ENCODE measurements around the gene NEURL1.

The NEURL1 gene

DNA sequence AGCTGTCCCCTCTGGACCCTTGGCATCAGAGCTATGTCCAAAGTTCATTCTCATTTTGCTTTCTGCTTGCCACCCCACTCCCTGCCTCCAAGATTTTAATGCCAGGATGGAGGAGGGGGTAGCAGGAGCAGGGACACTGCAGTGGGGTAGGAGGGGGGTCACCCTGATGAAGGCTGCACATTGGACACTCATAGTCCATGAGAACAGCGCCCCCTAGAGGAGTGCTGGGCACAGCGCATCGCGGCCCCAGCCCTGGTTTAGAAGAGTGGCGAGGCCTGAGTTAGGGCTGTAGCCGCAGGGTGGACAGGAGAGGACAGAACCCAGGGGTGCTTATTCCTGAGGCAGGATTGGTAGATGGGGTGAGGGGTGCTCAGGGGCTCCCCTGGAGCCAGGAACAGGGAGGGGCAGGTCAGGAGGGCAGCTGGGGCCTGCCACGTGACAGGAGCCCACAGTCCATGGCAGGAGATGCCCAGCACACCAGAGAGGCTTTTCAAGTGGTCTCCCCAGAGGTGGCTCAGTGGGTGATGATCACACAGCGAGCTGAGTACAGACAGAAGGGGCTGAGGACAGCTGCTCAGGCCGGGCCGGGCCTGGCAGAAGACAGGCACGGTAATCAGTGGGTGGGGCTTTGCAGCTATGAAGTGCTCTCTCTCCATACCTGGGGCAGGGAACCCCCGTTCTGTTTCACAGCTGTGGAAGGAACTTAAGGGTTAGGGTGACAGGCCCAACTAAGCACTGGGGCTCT is 71.4 kb downstream of the NEURL1 start:
- Histone ChIP-seq H3K27ac (no peak overlapping the region), H3K4me3 (no peak overlapping the region)
- TF ChIP-seq, protein P1, sequence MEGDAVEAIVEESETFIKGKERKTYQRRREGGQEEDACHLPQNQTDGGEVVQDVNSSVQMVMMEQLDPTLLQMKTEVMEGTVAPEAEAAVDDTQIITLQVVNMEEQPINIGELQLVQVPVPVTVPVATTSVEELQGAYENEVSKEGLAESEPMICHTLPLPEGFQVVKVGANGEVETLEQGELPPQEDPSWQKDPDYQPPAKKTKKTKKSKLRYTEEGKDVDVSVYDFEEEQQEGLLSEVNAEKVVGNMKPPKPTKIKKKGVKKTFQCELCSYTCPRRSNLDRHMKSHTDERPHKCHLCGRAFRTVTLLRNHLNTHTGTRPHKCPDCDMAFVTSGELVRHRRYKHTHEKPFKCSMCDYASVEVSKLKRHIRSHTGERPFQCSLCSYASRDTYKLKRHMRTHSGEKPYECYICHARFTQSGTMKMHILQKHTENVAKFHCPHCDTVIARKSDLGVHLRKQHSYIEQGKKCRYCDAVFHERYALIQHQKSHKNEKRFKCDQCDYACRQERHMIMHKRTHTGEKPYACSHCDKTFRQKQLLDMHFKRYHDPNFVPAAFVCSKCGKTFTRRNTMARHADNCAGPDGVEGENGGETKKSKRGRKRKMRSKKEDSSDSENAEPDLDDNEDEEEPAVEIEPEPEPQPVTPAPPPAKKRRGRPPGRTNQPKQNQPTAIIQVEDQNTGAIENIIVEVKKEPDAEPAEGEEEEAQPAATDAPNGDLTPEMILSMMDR (IDR thresholded peaks at IDR 0.05) = no peak
- no peak for DNase-seq (ENCODE audit: low spot score)

DNA sequence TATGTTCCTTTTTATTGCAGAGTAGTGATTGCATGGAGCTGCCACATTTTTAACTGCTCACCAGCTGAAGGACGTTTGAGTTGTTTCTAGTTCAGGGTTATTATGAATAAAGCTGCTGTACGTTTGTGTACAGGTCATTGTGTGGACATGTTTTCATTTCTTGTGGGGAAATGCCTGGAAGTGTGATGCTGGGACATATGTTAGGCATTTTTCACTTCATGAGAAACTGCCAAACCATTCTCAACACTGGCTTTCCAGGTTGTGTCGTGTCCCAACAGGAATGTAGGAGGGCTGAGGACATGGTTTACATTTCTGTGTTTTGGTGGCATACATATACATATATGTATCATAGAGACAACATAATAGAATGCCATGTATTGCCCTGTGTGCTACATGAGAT is 73.0 kb downstream of the NEURL1 start:
- no peak for DNase-seq (ENCODE audit: low spot score)
- Histone ChIP-seq H3K4me3 (no peak overlapping the region), H3K27ac (no peak overlapping the region)
- TF ChIP-seq, protein P1 (IDR thresholded peaks at IDR 0.05) = no peak

DNA sequence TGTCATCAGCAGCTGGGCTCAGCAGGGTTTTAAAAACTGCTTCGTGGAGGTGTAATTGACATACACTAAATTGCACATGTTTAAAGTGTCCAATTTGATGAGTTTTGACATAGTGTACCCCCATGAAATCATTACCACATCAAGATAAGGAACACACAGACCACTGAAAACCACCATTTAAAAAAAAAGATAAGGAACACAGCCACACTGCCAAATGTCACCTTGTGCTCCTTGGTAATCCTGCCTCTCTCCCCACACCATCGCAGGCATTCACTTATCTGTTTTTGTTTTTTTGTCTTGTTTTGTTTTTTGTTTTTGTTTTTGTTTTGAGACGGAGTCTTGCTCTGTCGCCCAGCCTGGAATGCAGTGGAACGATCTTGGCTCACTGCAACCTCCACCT is 75.0 kb downstream of the NEURL1 start:
- no peak for DNase-seq (ENCODE audit: low spot score)
- no peak overlapping the region for H3K27ac ChIP-seq
- no peak overlapping the region for H3K4me3 ChIP-seq
- TF ChIP-seq, protein P1 (IDR thresholded peaks at IDR 0.05) = no peak

DNA sequence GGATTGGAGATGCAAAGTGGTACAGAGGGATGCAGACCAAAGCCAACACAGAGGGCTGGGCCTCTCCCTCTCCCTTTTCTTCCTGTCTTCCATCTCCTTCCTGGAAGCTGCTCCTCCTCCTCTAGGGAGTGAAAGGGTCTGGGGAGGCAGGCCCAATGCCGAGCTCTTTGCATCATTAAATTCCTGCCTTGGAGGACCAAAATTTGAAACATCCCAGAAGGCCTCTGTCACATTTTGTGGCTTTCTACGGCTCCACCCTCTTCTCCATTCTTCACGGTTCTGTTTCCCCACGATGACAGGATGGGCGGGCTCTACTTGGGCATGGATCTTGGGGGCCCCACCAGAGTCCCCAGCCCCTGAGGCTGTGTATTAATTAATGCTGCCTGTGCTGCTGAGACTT is 76.4 kb downstream of the NEURL1 start:
- Histone ChIP-seq H3K27ac (no peak overlapping the region), H3K4me3 (no peak overlapping the region)
- no peak for DNase-seq (ENCODE audit: low spot score)
- TF ChIP-seq, protein P1 (IDR thresholded peaks at IDR 0.05) = no peak

DNA sequence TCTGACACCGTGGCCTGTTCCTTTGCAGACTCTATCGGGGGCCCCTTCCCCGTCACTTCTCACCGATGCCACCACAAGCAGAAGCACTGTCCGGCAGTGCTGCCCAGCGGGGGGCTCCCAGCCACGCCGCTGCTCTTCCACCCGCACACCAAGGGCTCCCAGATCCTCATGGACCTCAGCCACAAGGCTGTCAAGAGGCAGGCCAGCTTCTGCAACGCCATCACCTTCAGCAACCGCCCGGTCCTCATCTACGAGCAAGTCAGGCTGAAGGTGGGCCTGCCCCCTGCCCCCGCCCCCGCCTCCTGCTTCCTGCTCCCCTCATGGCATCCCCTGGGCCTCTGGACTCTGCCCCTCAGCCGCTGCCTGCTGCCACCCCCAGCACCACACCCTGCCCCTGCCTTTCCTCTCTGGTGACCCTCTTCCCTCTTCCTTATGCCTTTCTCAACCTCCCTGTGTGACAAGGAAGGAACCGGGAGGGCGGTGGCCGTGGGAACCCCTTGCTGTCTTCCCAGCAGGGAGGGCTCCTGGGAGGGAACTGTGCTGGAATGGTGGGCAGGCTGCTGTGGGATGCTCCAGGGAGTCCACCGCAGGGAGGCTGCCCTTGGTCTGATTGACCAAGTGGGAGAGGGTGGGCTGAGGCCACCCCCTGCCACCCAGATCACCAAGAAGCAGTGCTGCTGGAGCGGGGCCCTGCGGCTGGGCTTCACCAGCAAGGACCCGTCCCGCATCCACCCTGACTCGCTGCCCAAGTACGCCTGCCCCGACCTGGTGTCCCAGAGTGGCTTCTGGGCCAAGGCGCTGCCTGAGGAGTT is 77.5 kb downstream of the NEURL1 start:
- H3K4me3 ChIP-seq = no peak overlapping the region
- TF ChIP-seq, protein P1 (IDR thresholded peaks at IDR 0.05) = no peak
- H3K27ac ChIP-seq = no peak overlapping the region
- no peak for DNase-seq (ENCODE audit: low spot score)

DNA sequence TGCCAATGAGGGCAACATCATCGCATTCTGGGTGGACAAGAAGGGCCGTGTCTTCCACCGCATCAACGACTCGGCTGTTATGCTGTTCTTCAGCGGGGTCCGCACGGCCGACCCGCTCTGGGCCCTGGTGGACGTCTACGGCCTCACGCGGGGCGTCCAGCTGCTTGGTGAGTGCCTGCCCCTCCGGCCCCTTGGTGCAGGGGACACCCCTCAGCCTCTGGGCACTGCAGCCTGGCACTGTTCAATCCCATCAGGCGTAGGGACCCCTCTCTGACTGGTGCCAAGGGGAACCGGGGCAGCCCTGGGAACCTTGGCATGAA is 78.1 kb downstream of the NEURL1 start:
- Histone ChIP-seq H3K27ac (no peak overlapping the region), H3K4me3 (no peak overlapping the region)
- TF ChIP-seq, protein P1 (IDR thresholded peaks at IDR 0.05) = no peak
- no peak for DNase-seq (ENCODE audit: low spot score)

All from coronary artery (tissue), 2 donors.